ENCODE results near the gene UBASH3B. TPM values are rescaled to one million over a fixed set of nuclear protein-coding genes. Genes with fewer than 3 reads are reported as not detected.

The UBASH3B gene
- total and polyA plus RNA-seq, 2 experiments from 2014 or later, result 5.1 to 11.1 TPM

DNA sequence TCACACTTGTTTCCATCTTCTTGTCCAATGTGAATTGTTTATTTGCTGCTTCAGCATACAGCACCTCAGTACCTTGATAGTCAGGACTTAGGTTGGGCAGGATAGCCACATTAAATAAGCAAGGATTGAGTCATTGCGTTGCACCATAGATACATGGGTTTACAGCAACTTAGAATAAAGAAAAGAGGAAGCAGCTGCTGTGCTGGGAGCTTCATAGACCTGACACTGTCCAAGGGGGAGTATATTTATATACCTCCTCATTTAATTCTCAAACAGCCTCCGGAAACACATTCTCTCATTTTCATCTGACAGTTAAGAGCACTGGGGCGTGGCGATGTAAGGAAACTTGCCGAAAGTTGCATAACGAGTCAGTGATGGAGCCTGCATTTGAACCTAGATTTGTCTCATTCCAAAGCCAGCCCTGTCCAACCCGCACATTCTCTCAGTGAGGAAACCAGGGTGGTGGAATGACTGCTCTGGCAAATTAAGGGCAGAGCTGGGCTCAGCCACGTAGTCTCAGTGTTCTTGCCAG is 42.2 kb downstream of the UBASH3B start:
- Histone ChIP-seq H3K4me1 (ENCODE audit: insufficient read depth) (peaks cover 1% of the 10 kb centered on the region), H3K9me2 (replicated peaks; ENCODE audit: insufficient read depth) (no peaks in the 10 kb centered on the region), H3K27me3 (no peaks in the 10 kb centered on the region), H3K9me3 (ENCODE audit: low read depth) (no peaks in the 10 kb centered on the region), H2AFZ (no peak overlapping the region), H3K27ac (no peak overlapping the region), H4K20me1 (ENCODE audit: insufficient read depth, poor library complexity, severe bottlenecking) (no peaks in the 10 kb centered on the region), H3K79me2 (no peaks in the 10 kb centered on the region), H3K4me2 (no peak overlapping the region), H3K36me3 (replicated peaks; ENCODE audit: insufficient read depth, low read depth) (no peaks in the 10 kb centered on the region), H3K4me3 (no peak overlapping the region)
- 91% methylated on average over 8 of the region's 8 CpGs for WGBS (ENCODE audit: low lambda C conversion rate, missing lambda C conversion rate)
- TF ChIP-seq EZH2phosphoT487 (IDR thresholded peaks at IDR 0.05; ENCODE audit: low read depth, severe bottlenecking, unreplicated experiment), result no peak
- TF ChIP-seq, protein P1, sequence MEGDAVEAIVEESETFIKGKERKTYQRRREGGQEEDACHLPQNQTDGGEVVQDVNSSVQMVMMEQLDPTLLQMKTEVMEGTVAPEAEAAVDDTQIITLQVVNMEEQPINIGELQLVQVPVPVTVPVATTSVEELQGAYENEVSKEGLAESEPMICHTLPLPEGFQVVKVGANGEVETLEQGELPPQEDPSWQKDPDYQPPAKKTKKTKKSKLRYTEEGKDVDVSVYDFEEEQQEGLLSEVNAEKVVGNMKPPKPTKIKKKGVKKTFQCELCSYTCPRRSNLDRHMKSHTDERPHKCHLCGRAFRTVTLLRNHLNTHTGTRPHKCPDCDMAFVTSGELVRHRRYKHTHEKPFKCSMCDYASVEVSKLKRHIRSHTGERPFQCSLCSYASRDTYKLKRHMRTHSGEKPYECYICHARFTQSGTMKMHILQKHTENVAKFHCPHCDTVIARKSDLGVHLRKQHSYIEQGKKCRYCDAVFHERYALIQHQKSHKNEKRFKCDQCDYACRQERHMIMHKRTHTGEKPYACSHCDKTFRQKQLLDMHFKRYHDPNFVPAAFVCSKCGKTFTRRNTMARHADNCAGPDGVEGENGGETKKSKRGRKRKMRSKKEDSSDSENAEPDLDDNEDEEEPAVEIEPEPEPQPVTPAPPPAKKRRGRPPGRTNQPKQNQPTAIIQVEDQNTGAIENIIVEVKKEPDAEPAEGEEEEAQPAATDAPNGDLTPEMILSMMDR (IDR thresholded peaks at IDR 0.05; ENCODE audit: poor library complexity), result no peak
- TF ChIP-seq EZH2 (IDR thresholded peaks at IDR 0.05; ENCODE audit: borderline replicate concordance), result no peak
- DNase-seq (ENCODE audit: low spot score), result no peak

DNA sequence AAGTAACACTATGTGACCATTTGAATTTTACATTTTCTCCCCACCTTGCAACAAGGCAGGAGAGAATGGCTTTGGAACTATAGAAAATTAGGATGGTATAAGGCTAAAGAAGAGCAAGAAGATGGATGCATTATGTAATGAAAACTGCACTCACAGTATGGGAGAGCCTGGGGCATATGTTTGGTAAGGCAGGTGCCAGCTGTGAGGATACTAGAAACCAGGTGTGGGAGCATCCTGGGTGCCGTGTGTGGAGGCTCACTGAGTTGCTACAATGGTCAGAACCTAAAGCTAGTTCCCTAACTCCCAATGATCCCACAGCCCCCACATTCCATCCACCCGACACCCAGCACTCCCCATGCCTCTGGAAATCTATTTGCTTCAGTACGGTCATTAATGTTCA is 42.9 kb downstream of the UBASH3B start:
- no peaks in the 10 kb centered on the region for H3K9me2 ChIP-seq (replicated peaks; ENCODE audit: insufficient read depth)
- no peaks in the 10 kb centered on the region for H3K36me3 ChIP-seq (replicated peaks; ENCODE audit: insufficient read depth, low read depth)
- TF ChIP-seq EZH2phosphoT487 (IDR thresholded peaks at IDR 0.05; ENCODE audit: low read depth, severe bottlenecking, unreplicated experiment), result no peak
- no peak for TF ChIP-seq EZH2 (IDR thresholded peaks at IDR 0.05; ENCODE audit: borderline replicate concordance)
- TF ChIP-seq, protein P1 (IDR thresholded peaks at IDR 0.05; ENCODE audit: poor library complexity), result no peak
- H3K27me3 ChIP-seq, result no peaks in the 10 kb centered on the region
- no peak overlapping the region for H3K4me3 ChIP-seq
- H4K20me1 ChIP-seq (ENCODE audit: insufficient read depth, poor library complexity, severe bottlenecking), result no peaks in the 10 kb centered on the region
- H3K9me3 ChIP-seq (ENCODE audit: low read depth), result no peaks in the 10 kb centered on the region
- H3K79me2 ChIP-seq, result no peaks in the 10 kb centered on the region
- H2AFZ ChIP-seq, result no peak overlapping the region
- DNase-seq (ENCODE audit: low spot score), result no peak
- H3K4me1 ChIP-seq (ENCODE audit: insufficient read depth), result no peaks in the 10 kb centered on the region
- WGBS (ENCODE audit: low lambda C conversion rate, missing lambda C conversion rate), result 95% methylated on average over 3 of the region's 3 CpGs
- no peak overlapping the region for H3K27ac ChIP-seq
- no peak overlapping the region for H3K4me2 ChIP-seq

- no peak overlapping the region for H2AFZ ChIP-seq
- no peaks in the 10 kb centered on the region for H3K9me2 ChIP-seq (replicated peaks; ENCODE audit: insufficient read depth)
- H3K4me1 ChIP-seq (ENCODE audit: insufficient read depth), result no peaks in the 10 kb centered on the region
- H3K4me2 ChIP-seq, result no peak overlapping the region
- H3K27ac ChIP-seq, result no peak overlapping the region
- H3K9me3 ChIP-seq (ENCODE audit: low read depth), result no peaks in the 10 kb centered on the region
- TF ChIP-seq EZH2 (IDR thresholded peaks at IDR 0.05; ENCODE audit: borderline replicate concordance), result no peak
- TF ChIP-seq, protein P1 (IDR thresholded peaks at IDR 0.05; ENCODE audit: poor library complexity), result no peak
- TF ChIP-seq EZH2phosphoT487 (IDR thresholded peaks at IDR 0.05; ENCODE audit: low read depth, severe bottlenecking, unreplicated experiment), result no peak
- H3K27me3 ChIP-seq, result no peaks in the 10 kb centered on the region
- 84% methylated on average over 3 of the region's 3 CpGs for WGBS (ENCODE audit: low lambda C conversion rate, missing lambda C conversion rate)
- H4K20me1 ChIP-seq (ENCODE audit: insufficient read depth, poor library complexity, severe bottlenecking), result no peaks in the 10 kb centered on the region
- H3K79me2 ChIP-seq, result no peaks in the 10 kb centered on the region
- H3K36me3 ChIP-seq (replicated peaks; ENCODE audit: insufficient read depth, low read depth), result no peaks in the 10 kb centered on the region
- no peak for DNase-seq (ENCODE audit: low spot score)
- H3K4me3 ChIP-seq, result no peak overlapping the region
These were observed 45.1 kb downstream of the UBASH3B start for GRCh38 chr11:122700666-122701065.
